HG02870 (cell line): ENCODE data around the gene CCDC183.
"Not testable (repeated sequence)": the region's sequence is repeated elsewhere in the genome, so short reads cannot be mapped to it uniquely, and the experiment has no call there.

Experiments
- ATAC-seq: cut with Tn5 transposase; IDR thresholded peaks from one replicate; pipeline ENCODE4 v1.9.1; 2021; ENCODE audit warnings: mild to moderate bottlenecking, moderate library complexity; ENCODE audit not compliant: unreplicated experiment

Gene CCDC183

GRCh38 chr9:136796238-136796774, at the start of gene CCDC183:
Gene CCDC183 (plus strand): TSS chr9:136796338. CDS start chr9:136796398, 60 bp downstream.
- no peak for ATAC-seq

GRCh38 chr9:136746621-136747020, 49.5 kb upstream of the CCDC183 start:
- ATAC-seq, result no peak

- no peak for ATAC-seq
Observed at GRCh38 chr9:136747161-136748060, 48.7 kb upstream of the CCDC183 start.

- ATAC-seq, result no peak
Observed at GRCh38 chr9:136748201-136748600, 47.9 kb upstream of the CCDC183 start, which contains the start of gene LCN6. Gene LCN6 (minus strand): TSS chr9:136748525. CDS start chr9:136748483, 42 bp downstream.

GRCh38 chr9:136748666-136749611, 47.2 kb upstream of the CCDC183 start:
- no peak for ATAC-seq

- ATAC-seq, result no peak
Observed at GRCh38 chr9:136750526-136750925, 45.6 kb upstream of the CCDC183 start.

GRCh38 chr9:136751244-136751643, 44.9 kb upstream of the CCDC183 start:
- ATAC-seq, result no peak

GRCh38 chr9:136751814-136752213, 44.3 kb upstream of the CCDC183 start:
- no peak for ATAC-seq

- no peak for ATAC-seq
Observed at GRCh38 chr9:136753371-136754058, 42.6 kb upstream of the CCDC183 start.

- ATAC-seq, result no peak
Observed at GRCh38 chr9:136754059-136754572, 42.0 kb upstream of the CCDC183 start.

GRCh38 chr9:136754626-136755301, 41.4 kb upstream of the CCDC183 start:
- no peak for ATAC-seq

GRCh38 chr9:136755302-136756133, 40.6 kb upstream of the CCDC183 start:
- ATAC-seq, result not testable (repeated sequence)

- no peak for ATAC-seq
Observed at GRCh38 chr9:136756134-136756438, 40.1 kb upstream of the CCDC183 start.

GRCh38 chr9:136756836-136757235, 39.3 kb upstream of the CCDC183 start:
- no peak for ATAC-seq

- no peak for ATAC-seq
Observed at GRCh38 chr9:136757328-136757727, 38.8 kb upstream of the CCDC183 start.

GRCh38 chr9:136757751-136758140, 38.4 kb upstream of the CCDC183 start:
- ATAC-seq, result no peak

- ATAC-seq, result no peak
Observed at GRCh38 chr9:136759001-136759400, 37.1 kb upstream of the CCDC183 start.

- ATAC-seq, result no peak
Observed at GRCh38 chr9:136759436-136760325, 36.5 kb upstream of the CCDC183 start.
